NCI-H2029 treated with DMSO at 0.1 percent for 48 hours (cell line): ENCODE measurements around the gene FAM240B.

ENCODE experiments used
- DNase-seq: peaks from one replicate; lab custom pipeline; 2025; lab: John Stamatoyannopoulos, UW

The FAM240B gene

GRCh38 chr9:38720083-38720745, at the start of gene FAM240B:
TSS of gene FAM240B (minus strand) at chr9:38720133. CDS start at chr9:38703999, 16,134 bp downstream.
- no peak for DNase-seq

- DNase-seq = no peak
Observed at GRCh38 chr9:38768351-38768761, 48.4 kb upstream of the FAM240B start.

GRCh38 chr9:38765101-38765500, 45.2 kb upstream of the FAM240B start:
- no peak for DNase-seq

- no peak for DNase-seq
Observed at GRCh38 chr9:38761999-38762398, 42.1 kb upstream of the FAM240B start.

GRCh38 chr9:38761339-38761738, 41.4 kb upstream of the FAM240B start:
- no peak for DNase-seq

GRCh38 chr9:38756702-38757101, 36.8 kb upstream of the FAM240B start:
- no peak for DNase-seq

GRCh38 chr9:38747941-38748340, 28.0 kb upstream of the FAM240B start:
- DNase-seq = no peak

- no peak for DNase-seq
Observed at GRCh38 chr9:38747067-38747466, 27.1 kb upstream of the FAM240B start.

GRCh38 chr9:38746303-38746702, 26.4 kb upstream of the FAM240B start:
- no peak for DNase-seq

- DNase-seq = no peak
Observed at GRCh38 chr9:38744484-38744883, 24.6 kb upstream of the FAM240B start.

GRCh38 chr9:38737246-38737645, 17.3 kb upstream of the FAM240B start:
- DNase-seq = no peak

- no peak for DNase-seq
Observed at GRCh38 chr9:38734831-38735230, 14.9 kb upstream of the FAM240B start.

- DNase-seq = no peak
Observed at GRCh38 chr9:38733503-38733902, 13.6 kb upstream of the FAM240B start.

GRCh38 chr9:38732885-38733284, 13.0 kb upstream of the FAM240B start:
- no peak for DNase-seq

GRCh38 chr9:38727497-38728001, 7.6 kb upstream of the FAM240B start:
- no peak for DNase-seq

GRCh38 chr9:38724754-38725153, 4.8 kb upstream of the FAM240B start:
- no peak for DNase-seq

- no peak for DNase-seq
Observed at GRCh38 chr9:38718148-38718547, 1.8 kb downstream of the FAM240B start.

GRCh38 chr9:38715684-38716083, 4.2 kb downstream of the FAM240B start:
- DNase-seq = no peak

- DNase-seq = no peak
Observed at GRCh38 chr9:38713426-38713825, 6.5 kb downstream of the FAM240B start.

GRCh38 chr9:38708759-38709158, 11.2 kb downstream of the FAM240B start:
- DNase-seq = no peak

GRCh38 chr9:38707885-38708637, 11.9 kb downstream of the FAM240B start:
- DNase-seq = no peak

- no peak for DNase-seq
Observed at GRCh38 chr9:38706493-38706892, 13.4 kb downstream of the FAM240B start.

- DNase-seq = no peak
Observed at GRCh38 chr9:38705917-38706316, 14.0 kb downstream of the FAM240B start.
